ENCODE measurements around the gene MTMR1. TPM values are rescaled to one million over a fixed set of nuclear protein-coding genes. Genes with fewer than 3 reads are reported as not detected.

Gene MTMR1
- 17.3 TPM for total RNA-seq (ENCODE audit: insufficient read depth, low replicate concordance)

GRCh38 chrX:150692831-150693724 is at the start of gene MTMR1:
Gene MTMR1, plus strand, starts transcription at chrX:150693396. Its CDS starts 135 bp downstream, at chrX:150693531.
- peak; percentile 22 for DNase-seq (ENCODE audit: low spot score)

DNA sequence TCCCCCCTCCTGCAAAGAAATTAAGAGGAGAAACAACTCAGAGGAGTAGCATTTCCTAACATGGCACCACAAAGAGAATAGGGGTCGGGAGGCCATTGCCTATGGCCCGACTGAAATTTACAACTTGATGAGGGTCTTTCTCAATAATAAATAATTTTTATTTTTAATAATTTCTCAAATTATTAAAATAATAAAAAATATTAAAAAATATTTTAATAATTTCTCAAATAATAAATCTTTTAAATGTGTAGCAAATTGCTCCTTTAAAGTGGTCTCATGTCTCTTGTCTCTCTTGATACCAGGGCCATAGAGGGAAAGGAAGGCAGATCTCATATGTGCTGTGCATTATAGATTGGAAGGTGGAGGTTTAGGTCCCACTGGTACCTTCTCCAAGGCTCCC is 49.2 kb upstream of the MTMR1 start:
- DNase-seq (ENCODE audit: low spot score) = no peak

GRCh38 chrX:150644422-150644821 is 48.8 kb upstream of the MTMR1 start:
- DNase-seq (ENCODE audit: low spot score) = no peak

DNA sequence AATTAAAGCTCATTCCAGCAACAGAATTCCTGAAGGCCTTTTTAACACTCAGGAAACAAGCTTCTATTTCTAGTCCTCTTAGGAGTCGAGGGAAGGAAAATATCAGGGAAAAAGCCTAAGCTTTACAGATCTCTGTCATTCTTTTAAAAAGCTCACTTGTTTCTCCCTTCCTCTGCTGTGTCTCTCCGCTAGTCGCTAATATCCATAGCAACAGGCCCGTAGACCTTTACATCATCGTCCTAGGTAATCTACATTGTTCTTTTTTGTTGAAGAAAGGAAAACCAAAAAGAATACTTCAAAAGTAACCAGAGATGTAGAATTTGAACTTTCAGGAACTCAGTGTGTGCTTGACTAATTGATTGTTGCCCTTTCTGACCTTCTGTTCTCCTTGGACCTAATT is 45.9 kb upstream of the MTMR1 start:
- DNase-seq (ENCODE audit: low spot score) = no peak

GRCh38 chrX:150648296-150648940 is 44.8 kb upstream of the MTMR1 start:
- no peak for DNase-seq (ENCODE audit: low spot score)

DNA sequence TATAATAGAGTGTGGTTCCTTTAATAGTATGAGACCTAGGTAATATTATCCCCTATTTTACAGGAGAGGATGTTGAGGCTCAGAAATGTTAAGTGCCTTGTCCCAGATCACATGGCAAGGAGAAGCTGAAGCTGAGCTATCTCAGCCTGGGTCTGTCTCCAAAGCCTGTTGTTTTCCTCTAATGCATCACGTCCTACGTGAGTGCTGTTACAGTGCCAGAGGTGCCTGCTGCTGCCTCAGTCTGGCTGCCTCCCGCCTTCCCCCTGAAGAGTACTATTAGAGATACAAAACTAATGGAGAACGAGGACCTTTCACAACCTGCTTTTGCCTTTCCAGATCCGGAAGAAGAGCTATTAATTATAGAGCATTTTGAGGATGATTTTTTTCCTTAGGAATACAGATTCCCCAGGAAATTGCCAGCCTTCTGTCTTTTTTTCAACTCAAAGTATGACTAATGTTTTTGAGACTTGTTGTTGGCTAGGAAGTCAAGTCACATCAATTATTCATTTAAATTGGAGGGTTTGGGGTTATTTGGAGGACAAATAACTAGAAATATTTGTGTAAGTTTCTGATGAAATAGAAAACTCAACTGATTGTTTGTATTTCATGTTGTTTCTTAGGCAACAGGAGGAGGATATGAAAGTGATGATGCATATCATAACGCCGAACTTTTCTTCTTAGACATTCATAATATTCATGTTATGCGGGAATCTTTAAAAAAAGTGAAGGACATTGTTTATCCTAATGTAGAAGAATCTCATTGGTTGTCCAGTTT is 43.9 kb upstream of the MTMR1 start:
- DNase-seq (ENCODE audit: low spot score) = no peak

- DNase-seq (ENCODE audit: low spot score) = no peak
Measured at GRCh38 chrX:150651906-150652305, 41.3 kb upstream of the MTMR1 start.

- no peak for DNase-seq (ENCODE audit: low spot score)
Measured at GRCh38 chrX:150655788-150656187, 37.4 kb upstream of the MTMR1 start.

DNA sequence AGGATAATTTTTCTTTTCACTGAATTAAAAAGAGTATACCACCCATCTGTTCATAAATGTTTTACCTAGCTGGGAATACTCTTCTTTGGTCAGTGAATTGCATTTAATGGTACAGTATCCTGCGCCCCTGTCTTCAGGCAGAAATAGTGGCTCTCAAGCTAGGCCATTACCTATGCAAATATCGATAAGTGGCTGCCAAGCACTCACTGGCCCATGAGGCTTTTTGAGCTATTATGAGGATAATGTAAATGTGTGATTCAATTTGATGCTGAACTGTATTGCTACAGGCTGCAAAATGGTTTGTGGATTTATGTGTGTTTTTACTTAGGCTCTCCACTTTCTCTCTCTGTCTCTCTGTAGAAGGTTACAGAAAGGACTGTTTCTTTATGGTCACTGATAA is 30.1 kb upstream of the MTMR1 start:
- DNase-seq (ENCODE audit: low spot score) = no peak

DNA sequence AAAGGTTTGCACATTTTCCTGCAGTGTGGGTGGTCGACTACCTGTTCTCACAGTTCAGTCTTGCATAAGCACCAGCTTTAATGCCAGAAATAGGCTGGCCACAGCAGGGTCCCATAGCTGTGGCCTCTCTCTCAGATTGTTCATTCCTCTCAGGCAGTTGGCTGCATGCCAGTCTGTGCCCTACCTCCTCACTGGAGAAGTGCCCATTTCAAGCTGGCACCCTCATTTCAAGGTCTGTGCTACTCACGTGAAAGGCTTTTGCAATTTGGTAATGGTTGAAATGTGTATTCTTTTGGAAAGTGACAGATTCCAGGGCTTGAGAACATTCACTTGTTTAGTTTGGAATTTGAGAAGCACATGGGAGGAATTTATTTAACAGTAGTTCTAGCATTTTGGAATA is 28.9 kb upstream of the MTMR1 start:
- DNase-seq (ENCODE audit: low spot score) = no peak

GRCh38 chrX:150676221-150676620 is 17.0 kb upstream of the MTMR1 start:
- no peak for DNase-seq (ENCODE audit: low spot score)

GRCh38 chrX:150680974-150681373 is 12.2 kb upstream of the MTMR1 start:
- DNase-seq (ENCODE audit: low spot score) = peak; percentile 18

DNA sequence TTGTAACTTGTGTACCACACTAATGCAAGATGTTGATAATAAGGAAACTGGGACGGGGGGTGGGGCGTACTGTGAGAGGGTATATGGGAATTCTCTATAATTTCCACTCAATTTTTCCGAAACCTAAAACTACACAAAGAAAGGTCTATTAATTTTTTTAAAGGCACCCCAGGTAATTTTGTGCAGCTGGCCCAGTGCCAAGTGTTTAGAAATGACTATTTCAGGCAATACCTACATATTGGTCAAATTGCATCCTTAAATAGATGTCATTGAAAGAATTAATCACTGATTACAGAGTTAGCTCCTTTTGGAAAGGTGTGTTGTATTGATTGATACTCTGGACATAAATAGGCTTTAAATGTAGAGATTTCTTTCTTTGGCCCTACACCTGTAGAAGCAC is 10.1 kb upstream of the MTMR1 start:
- DNase-seq (ENCODE audit: low spot score) = no peak

DNA sequence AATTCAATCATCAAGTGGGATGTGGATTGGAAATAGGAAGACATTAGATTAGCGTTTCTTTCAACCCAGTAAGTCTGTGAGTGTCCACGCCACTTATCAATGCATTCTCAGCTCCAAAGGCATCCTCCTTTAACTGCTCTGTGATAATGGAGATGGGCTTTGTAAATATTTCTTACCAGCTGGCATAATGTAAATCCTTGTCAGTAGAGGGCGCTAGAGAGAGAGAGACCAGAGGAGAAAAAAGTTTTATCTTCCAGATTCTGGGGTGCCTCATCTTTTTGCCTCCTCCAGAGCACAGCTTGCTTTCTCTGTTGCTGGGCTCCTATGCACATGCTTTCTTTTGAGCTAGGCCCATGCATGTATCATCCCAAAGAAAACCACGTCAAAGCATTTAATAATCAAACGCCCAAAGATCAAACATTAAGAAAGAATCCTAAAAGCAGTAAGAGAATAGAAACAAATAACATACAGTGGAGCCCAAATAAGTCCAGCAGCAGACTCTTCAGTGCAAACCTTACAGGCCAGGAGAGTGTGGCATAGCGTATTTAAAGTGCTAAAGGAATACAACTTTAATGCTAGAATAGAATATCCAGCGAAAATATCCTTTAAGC is 9.6 kb upstream of the MTMR1 start:
- DNase-seq (ENCODE audit: low spot score) = no peak

- no peak for DNase-seq (ENCODE audit: low spot score)
Measured at GRCh38 chrX:150688911-150689451, 4.2 kb upstream of the MTMR1 start.

GRCh38 chrX:150690126-150690525 is 3.1 kb upstream of the MTMR1 start:
- DNase-seq (ENCODE audit: low spot score) = no peak

DNA sequence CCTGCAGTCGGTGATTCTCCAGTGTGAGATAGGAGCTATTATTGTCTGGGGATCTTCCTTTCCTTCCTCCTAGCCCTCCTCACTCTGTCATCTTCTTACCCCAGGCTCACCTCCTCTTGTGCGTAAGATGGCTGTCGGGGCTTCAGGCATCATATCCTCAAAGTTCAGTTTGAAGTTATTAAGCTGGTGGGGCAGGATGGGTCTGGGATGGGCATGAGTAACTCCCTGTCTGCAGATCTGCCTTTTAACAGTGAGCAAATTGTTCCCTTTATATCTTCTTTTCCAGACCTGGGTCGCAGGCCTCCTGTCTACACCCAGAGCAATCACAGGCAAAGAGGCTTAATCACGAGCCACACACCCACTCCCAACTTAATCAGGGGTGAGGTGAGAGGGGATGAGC is 900 bp upstream of the MTMR1 start:
- DNase-seq (ENCODE audit: low spot score) = peak; percentile 10

DNA sequence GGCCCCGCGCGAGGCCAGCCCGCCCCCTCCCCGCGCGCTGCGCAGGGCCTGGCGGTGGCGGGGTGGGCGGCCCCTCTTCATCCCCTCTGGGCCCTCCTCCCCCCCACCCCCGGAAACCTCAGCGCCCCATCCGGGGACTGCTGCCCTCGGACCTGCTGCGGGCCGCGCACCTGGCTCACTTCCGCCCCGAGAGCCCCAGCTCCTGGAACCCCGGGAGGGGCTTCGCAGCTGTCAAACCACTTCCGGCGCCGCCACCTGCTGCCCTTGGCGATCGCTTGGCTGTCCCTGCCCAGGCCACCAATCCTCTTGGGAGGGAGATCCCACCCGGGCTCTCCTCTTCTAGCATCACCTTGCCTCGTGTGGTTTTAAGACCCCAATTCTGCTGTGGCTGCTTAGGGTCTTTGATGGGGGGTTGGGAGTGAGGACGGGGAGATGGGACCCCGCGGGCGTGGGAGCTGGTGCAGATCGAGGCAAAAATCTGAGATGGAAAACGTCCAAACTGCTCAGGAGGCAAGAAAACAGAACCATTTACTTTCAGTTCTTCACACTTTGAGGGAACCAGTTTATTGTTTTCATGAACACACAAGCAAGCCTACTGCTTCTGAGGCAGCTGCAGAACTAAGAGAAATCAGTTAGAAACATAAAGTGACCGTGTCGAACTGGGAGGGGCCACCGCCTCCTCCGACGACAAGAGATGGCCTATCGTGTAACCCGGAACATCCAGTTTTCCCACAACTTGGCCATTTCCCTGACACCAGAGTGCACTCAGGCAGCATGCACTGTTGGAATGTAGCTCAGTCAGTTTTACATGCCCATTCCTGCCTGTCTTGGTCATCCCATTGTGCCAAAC is 754 bp downstream of the MTMR1 start:
- DNase-seq (ENCODE audit: low spot score) = peak; percentile 67

DNA sequence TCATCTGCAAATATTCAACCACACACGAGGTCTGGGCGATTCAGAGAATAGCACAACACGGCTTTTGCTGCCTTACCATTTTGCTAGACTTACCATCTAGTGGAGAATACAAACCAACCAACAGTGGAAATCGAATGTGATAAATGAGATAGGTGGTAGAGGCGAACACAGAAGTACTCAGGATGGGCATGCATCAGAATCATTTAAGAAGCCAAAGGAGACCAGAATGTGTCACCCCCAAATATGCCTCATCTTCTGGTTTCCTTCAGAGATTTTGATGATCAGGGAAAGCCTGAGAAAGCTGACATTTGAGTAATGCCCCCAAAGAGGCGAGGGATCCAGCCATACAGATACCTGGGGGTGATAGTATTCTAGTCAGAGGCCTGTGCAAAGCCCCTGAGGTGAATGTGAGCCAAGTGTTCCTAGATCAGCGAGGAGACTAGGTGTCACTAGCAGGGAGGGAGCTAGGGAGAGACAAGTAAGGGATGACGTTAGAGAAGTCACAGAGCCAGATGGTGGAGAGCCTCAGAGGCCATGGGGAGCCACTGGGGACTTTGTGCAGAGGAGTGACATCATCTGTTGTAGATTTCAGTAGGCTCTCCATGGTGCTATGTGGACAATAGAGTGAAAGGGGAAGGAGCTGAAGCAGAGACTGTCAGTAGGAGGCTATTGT is 1.7 kb downstream of the MTMR1 start:
- no peak for DNase-seq (ENCODE audit: low spot score)

DNA sequence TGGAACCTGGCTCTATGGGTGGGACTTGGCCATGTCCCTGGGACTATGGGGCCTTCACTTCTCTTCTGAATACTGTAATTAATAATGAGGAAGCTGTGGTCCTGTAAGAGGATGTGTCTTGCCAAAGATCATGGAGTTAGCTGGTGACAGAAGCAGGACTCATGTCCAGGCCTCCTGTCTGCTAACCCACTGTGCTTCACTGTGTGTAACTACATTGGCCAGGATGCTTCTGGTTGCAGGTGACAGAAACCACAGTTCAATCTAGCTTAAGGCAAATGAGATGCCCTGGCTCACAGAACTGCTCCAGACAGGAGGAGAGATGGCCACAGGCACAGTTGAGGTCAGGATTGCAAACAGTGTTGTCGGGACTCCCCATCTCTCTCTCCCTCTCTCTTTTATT is 3.1 kb downstream of the MTMR1 start:
- no peak for DNase-seq (ENCODE audit: low spot score)

Measured in umbilical cord (tissue), 2 donors.